Esophagus muscularis mucosa (tissue), 4 donors: Measurements from ENCODE around the gene CDH6. TPM values are rescaled to one million over a fixed set of nuclear protein-coding genes. Genes with fewer than 3 reads are reported as not detected.

Experiments used
- DNase-seq: peaks from one replicate; pipeline ENCODE4 v3.0.0-alpha.2; 2017; ENCODE audit errors: extremely low spot score
- H3K27ac ChIP-seq, 4 donors: fragments of 200-600 bp; sonication (generic); replicated peaks in 1 of 4; 1 replicate in 3 of 4; 2 replicates in 1 of 4; pipeline ENCODE4 v1.5.1; 2016 to 2019; ENCODE audit warnings: mild to moderate bottlenecking in 1 of 4
- H3K27me3 ChIP-seq, 4 donors: fragments of 200-600 bp; sonication (generic); one replicate each; pipeline versions ENCODE4 v1.5.1 to v1.6.0; 2016 to 2019
- H3K36me3 ChIP-seq, 4 donors: fragments of 200-600 bp; sonication (generic); one replicate each; pipeline ENCODE4 v1.5.1; 2016 to 2019
- H3K4me1 ChIP-seq, 4 donors: fragments of 200-600 bp; sonication (generic); one replicate each; pipeline ENCODE4 v1.5.1; 2016 to 2019
- H3K4me3 ChIP-seq, 4 donors: fragments of 200-600 bp; sonication (generic); 1 replicate in 2 of 4; 2 replicates in 2 of 4; pipeline ENCODE4 v1.5.1; 2016 to 2019; ENCODE audit warnings: mild to moderate bottlenecking in 4 of 4, moderate library complexity in 1 of 4
- H3K9me3 ChIP-seq, 4 donors: fragments of 200-600 bp; sonication (generic); 1 replicate in 3 of 4; 2 replicates in 1 of 4; pipeline ENCODE4 v1.5.1; 2016 to 2019
- EP300 ChIP-seq: sonication (generic); formaldehyde crosslinking; IDR thresholded peaks from one replicate; pipeline ENCODE4 v1.6.1; 2017; ENCODE audit warnings: antibody characterized with exemption
- POLR2A ChIP-seq: fragments of 450-650 bp; IDR thresholded peaks from one replicate; pipeline ENCODE4 v1.6.1; 2017; ENCODE audit warnings: antibody characterized with exemption, moderate library complexity, mild to moderate bottlenecking, low read depth
- POLR2AphosphoS5 ChIP-seq, 2 donors: sonication (generic); formaldehyde crosslinking; IDR thresholded peaks; one replicate each; pipeline ENCODE4 v1.6.1; 2017; ENCODE audit warnings: antibody characterized with exemption in 2 of 2
- WGBS: methylation state at CpG from one replicate; pipeline ENCODE4 v1.1.5; 2018; 5-methylcytosine and 5-hydroxymethylcytosine counted together
- intact Hi-C: fragments of 100-400 bp; cut with DNase I; formaldehyde crosslinking; loops from one replicate; pipeline ENCODE4 v1.15.1; 2023
- total RNA-seq, 4 donors: library from RNA; depleted of rRNA; stranded (reverse); fragments of >200 nt; gene quantifications; one replicate each; pipeline versions ENCODE4 v1.1.0 to v1.2.1, GENCODE V29; 2016
- TF ChIP-seq, protein P1 (sequence below), 3 experiments: fragments of 200-600 bp in 2 of 3; fragments of 450-650 bp in 1 of 3; sonication (generic) in 2 of 3; IDR thresholded peaks; one replicate each; pipeline ENCODE4 v1.5.1; 2017 to 2019; ENCODE audit warnings: antibody characterized with exemption in 3 of 3, mild to moderate bottlenecking in 2 of 3, moderate library complexity in 1 of 3

The CDH6 gene
- total RNA-seq, 4 donors from 2014 or later = 0.83 to 5.3 (median 3.9) TPM

GRCh38 chr5:31364881-31365636 is 171.6 kb downstream of the CDH6 start:
- intact Hi-C loops = no loop called here
- WGBS = 82% methylated on average over 2 of the region's 2 CpGs

GRCh38 chr5:31365776-31366175 is 172.3 kb downstream of the CDH6 start:
- Histone ChIP-seq H3K36me3 (no peaks in the 10 kb centered on the region), H3K4me3 (no peak overlapping the region), H3K27me3 (no peaks in the 10 kb centered on the region), H3K4me1 (no peaks in the 10 kb centered on the region), H3K27ac (no peak overlapping the region), H3K9me3 (no peaks in the 10 kb centered on the region)
- no peak for TF ChIP-seq POLR2A
- TF ChIP-seq, protein P1, sequence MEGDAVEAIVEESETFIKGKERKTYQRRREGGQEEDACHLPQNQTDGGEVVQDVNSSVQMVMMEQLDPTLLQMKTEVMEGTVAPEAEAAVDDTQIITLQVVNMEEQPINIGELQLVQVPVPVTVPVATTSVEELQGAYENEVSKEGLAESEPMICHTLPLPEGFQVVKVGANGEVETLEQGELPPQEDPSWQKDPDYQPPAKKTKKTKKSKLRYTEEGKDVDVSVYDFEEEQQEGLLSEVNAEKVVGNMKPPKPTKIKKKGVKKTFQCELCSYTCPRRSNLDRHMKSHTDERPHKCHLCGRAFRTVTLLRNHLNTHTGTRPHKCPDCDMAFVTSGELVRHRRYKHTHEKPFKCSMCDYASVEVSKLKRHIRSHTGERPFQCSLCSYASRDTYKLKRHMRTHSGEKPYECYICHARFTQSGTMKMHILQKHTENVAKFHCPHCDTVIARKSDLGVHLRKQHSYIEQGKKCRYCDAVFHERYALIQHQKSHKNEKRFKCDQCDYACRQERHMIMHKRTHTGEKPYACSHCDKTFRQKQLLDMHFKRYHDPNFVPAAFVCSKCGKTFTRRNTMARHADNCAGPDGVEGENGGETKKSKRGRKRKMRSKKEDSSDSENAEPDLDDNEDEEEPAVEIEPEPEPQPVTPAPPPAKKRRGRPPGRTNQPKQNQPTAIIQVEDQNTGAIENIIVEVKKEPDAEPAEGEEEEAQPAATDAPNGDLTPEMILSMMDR (IDR thresholded peaks at IDR 0.05) = no peak
- TF ChIP-seq POLR2AphosphoS5 (IDR thresholded peaks at IDR 0.05) = no peak
- no peak for TF ChIP-seq EP300
- WGBS = 96% methylated on average over 3 of the region's 3 CpGs
- intact Hi-C loops = no loop called here
- no peak for DNase-seq

More at GRCh38 chr5:31364881-31365636, 171.6 kb downstream of the CDH6 start:
- H3K9me3 ChIP-seq = no peaks in the 10 kb centered on the region
- H3K36me3 ChIP-seq = no peaks in the 10 kb centered on the region
- TF ChIP-seq, protein P1 (IDR thresholded peaks at IDR 0.05) = no peak
- TF ChIP-seq EP300 (no peak), POLR2A (no peak), POLR2AphosphoS5 (IDR thresholded peaks at IDR 0.05) (no peak)
- H3K27ac ChIP-seq = no peak overlapping the region
- H3K4me3 ChIP-seq = no peak overlapping the region
- no peak for DNase-seq
- H3K27me3 ChIP-seq = no peaks in the 10 kb centered on the region
- H3K4me1 ChIP-seq = no peaks in the 10 kb centered on the region

- H3K27ac ChIP-seq = no peak overlapping the region
- H3K4me1 ChIP-seq = no peaks in the 10 kb centered on the region
- H3K4me3 ChIP-seq = no peak overlapping the region
- no peaks in the 10 kb centered on the region for H3K9me3 ChIP-seq
- DNase-seq = no peak
- 75% methylated on average over 5 of the region's 5 CpGs for WGBS
- TF ChIP-seq POLR2A (no peak), EP300 (no peak), POLR2AphosphoS5 (IDR thresholded peaks at IDR 0.05) (no peak)
- TF ChIP-seq, protein P1 (IDR thresholded peaks at IDR 0.05) = no peak
- H3K27me3 ChIP-seq = no peaks in the 10 kb centered on the region
- intact Hi-C loops = no loop called here
- H3K36me3 ChIP-seq = no peaks in the 10 kb centered on the region
These were observed 173.5 kb downstream of the CDH6 start for GRCh38 chr5:31366941-31367340.

GRCh38 chr5:31372124-31372523 is 178.6 kb downstream of the CDH6 start:
- DNase-seq = no peak
- H3K36me3 ChIP-seq = no peaks in the 10 kb centered on the region
- WGBS = 52% methylated on average over 1 of the region's 1 CpG
- H3K4me1 ChIP-seq = no peaks in the 10 kb centered on the region
- H3K27ac ChIP-seq = no peak overlapping the region
- no peak for TF ChIP-seq POLR2AphosphoS5 (IDR thresholded peaks at IDR 0.05)
- no peak for TF ChIP-seq EP300
- TF ChIP-seq, protein P1 (IDR thresholded peaks at IDR 0.05) = no peak
- no peak for TF ChIP-seq POLR2A
- H3K9me3 ChIP-seq = no peaks in the 10 kb centered on the region
- intact Hi-C loops = no loop called here
- H3K27me3 ChIP-seq = no peaks in the 10 kb centered on the region
- H3K4me3 ChIP-seq = no peak overlapping the region
